Activated CD8-positive, alpha-beta memory T cell treated with anti-CD3 and anti-CD28 coated beads for 24 hours (primary cell): ENCODE data around the gene PERCC1.
"Not testable (repeated sequence)": the region's sequence is repeated elsewhere in the genome, so short reads cannot be mapped to it uniquely, and the experiment has no call there.

Experiments used
- DNase-seq: peaks from one replicate; pipeline ENCODE4 v3.0.0-alpha.2; 2020

Gene PERCC1

DNA sequence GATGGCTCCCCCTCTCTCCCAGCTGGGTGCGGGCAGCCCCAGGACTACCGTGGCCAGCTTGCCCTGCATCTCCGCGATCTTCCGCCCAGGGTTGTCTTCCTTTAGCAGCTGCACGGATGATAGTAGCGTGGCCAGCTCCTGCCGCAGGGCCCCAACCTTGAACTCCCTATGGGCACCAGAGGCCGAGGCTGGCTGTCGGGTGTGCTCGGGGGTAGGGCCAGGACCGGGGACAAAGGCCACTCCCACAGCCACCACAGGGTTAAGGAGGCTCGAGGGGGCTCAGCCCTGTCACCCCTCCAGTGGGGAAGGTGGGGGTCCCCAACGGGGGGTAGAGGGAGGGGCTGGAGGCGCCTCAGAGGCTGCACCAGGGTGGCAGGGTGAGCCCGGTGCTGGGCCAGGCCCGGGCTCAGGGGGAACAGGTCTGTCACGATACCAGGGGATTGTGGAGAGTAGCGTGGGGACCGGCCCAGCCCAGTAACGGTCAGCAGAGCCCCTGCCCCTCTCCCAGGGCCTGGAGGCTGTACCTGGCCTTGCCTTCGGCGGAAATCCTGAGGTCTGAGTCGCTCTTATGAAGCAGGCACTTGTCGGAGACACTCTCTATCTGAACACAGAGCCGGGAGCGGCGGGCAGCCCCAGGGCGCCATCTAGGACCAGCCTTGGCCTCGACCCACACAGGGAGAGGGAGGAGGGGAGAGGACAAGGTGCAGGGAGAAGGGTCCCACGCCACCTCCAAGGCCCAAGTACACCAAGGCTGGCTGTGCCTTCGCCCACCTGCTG lies 5.2 kb downstream of the PERCC1 start:
- DNase-seq: no peak

DNA sequence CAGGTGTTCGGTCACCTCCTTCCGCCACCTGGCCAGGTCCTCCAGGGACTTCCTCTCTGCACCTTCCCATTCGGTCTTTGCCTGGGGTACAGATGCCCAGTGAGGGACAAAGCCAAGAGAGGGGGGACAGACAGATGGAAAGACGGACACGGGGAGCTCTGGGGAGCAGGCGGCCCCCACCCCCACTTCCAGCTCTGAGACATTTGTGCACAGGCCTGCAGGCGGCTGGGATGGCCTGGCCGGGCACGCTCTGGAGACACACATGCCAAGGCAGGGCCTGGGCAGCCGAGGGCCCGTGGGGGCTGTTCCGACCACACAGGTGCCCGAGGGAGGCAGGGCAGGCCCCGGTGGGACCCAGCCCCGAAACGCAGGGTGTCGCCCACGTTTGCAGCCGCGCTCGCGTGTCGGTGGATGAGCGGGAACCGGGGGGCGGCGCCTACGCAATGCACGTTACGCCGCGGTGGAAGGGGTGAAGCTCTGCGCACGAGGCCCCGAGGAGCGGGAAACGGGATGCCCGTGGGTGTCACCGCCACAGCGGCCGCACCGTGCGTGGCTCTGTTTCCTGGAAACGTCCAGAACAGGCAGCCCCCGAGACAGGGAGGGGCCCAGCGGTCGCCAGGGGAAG lies 6.0 kb downstream of the PERCC1 start:
- no peak for DNase-seq

DNA sequence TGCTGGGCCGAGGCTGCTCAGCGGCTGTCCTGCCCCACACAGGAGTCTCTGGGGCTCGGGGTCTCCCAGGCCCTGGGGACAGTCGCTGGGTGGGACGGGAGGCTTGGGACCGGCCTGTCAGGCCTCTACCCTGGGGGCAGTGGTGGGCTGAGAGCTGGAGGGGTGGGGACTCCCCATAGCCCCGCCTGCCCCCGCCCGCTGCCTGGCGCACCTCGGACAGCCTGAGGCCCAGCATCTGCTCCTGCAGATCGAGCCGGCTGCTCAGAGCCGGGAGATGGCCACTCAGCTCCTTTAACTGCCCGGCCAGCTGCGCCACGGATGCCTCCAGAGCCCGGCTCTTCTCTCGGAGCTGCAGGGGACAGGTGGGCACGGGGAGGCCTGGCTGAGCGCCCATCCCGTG lies 6.7 kb downstream of the PERCC1 start:
- DNase-seq: no peak

DNA sequence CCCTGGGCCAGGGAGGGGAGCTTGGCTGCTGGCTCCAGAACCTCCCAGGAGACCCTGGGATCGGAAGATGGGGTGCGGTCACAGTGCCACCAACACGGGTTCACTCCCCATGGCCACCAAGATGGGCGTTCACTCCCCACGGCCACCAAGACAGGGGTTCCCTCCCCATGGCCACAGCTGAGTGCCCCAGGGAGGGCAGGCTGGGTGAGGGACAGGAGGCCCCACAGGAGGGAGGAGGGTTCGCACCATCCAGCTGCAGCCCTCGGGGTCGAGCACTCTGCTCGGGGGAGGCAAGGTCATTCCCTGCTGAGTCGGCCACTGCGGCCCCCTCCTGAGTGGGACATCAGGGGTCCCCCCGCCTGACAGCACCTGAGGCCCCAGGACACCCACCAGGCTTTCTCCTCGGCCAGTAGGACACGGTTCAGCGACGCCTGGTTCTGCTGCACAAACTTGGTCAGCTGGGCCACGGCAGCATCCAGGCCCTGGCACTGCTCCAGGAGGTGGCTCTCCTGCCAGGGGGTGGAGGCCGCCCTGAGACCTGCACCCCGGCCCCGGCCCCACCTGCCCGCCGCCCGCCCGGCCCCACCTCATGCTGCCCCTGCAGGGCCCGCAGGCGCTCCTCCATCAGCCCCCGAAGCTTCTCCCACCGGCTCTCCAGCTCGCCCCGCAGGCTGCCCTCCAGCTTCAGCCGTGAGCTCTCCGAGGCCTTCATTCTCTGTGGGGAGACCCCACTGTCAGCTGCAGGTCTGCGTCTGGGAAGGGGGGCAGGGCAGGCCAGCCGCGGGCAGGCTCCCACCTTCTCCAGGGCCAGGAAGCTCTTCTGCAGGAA lies 7.6 kb downstream of the PERCC1 start:
- no peak for DNase-seq

DNA sequence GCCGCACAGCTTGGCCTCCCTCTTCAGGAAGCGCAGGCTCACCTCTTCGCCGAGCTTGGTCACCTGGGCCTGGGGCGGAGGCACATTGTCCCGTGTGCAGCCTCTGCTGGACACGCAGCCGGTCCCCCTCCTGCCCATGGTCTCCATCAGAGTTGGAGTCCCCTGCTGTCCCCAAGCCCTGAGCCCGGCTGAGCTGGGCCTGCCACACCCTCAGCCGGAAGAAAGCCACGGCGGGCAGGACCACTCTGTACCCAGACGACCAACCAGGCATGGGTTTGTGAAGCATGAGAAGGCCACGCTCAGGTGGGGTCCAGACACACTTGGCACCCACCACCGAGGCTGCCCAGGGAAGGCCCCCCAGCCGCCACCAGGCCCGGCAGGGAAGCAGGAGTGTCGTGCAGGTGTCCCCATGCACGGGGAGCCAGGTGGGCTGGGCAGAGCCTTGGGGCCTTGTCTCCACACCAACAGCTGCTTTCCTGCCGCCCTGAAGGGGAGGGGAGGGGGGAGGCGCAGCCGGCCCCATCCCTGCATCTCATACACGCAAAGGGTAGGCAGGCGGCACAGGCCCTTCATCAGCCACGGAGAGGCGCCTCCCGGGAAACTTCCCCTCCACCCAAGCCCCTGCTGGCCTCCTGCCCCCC lies 8.3 kb downstream of the PERCC1 start:
- DNase-seq: no peak

DNA sequence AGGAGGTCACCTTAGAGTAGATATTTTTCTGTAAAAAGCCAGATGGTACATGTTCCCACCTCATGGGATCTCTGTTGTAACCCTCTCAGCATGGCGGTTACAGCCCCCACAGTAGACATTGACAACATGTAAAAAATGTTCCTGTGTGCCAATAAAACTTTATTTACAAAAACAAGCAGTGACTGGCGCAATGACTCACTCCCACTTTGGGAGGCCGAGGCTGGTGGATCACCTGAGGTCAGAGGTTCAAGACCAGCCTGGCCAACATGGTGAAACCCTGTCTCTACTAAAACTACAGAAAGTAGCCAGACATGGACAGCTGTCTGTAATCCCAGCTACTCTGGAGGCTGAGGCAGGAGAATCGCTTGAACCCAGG lies 8.8 kb downstream of the PERCC1 start:
- DNase-seq: not testable (repeated sequence)

DNA sequence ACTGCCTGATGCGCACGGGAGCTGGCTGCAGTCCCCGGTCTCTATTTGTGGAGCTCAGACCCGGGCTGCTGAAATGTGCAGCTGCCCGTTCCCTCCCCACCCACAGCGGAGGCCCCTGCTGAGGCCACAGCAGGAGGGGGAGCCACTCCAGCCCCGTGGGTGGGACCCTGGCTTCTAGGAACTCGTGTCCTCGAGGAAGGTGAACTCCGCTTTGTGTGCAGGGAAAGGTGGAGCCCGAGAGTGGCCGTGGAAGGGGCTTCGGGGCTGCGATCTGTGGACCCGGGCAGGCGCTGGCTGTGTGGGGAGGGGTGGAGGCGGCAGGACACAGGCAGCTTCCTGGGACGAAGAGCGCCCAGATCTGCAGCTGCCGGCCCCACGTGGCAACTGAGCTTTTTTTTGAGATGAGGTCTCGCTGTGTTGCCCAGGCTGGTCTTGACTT lies 10.5 kb downstream of the PERCC1 start:
- DNase-seq: no peak

DNA sequence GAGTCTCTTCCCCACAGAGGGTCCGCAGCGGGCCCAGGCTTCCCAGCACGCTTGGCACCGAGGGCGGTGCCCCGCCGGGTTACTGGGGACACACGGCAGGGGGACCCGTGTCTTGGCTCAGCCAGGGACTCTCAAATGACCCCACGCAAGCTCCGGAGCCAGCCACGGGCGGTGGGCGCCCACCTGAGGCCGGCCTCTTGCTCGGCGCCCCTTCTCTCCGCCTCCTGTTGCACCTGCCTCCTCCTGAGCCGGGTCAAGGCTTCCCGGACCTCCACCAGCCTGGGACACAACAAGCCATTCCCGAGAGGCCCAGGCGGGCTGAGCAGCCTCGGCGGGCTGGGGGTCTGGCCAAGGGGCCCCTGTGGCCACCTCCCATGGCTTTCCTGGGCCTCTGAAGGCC lies 11.8 kb downstream of the PERCC1 start:
- DNase-seq: no peak

DNA sequence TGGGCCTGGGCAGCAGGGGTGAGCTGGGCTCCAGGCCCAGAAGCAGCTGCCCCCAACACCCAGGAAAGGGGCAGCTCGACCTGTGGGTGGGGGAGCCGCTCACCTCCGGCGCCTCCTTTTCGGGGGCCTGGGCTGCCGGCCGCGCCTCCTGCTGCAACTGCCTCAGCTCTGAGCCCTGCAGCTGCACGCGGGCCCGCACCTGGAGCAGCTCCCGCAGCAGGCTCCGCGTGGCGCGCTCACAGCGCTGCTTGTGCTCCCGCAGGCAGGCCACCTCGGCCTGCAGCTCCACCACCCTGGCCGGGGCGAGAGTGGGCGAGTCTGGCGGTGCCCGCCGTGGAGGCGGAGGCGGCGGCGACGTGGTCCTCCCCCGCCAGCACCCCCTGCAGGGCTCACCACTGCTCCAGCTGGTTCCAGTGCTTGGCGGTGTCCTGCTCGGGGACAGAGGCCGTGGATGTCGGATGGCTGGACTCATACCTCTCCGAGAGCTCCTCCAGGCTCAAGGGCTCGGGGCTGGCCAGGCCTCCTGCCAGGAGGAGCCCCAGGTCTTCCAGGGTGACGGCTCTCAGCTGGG lies 12.6 kb downstream of the PERCC1 start:
- no peak for DNase-seq

DNA sequence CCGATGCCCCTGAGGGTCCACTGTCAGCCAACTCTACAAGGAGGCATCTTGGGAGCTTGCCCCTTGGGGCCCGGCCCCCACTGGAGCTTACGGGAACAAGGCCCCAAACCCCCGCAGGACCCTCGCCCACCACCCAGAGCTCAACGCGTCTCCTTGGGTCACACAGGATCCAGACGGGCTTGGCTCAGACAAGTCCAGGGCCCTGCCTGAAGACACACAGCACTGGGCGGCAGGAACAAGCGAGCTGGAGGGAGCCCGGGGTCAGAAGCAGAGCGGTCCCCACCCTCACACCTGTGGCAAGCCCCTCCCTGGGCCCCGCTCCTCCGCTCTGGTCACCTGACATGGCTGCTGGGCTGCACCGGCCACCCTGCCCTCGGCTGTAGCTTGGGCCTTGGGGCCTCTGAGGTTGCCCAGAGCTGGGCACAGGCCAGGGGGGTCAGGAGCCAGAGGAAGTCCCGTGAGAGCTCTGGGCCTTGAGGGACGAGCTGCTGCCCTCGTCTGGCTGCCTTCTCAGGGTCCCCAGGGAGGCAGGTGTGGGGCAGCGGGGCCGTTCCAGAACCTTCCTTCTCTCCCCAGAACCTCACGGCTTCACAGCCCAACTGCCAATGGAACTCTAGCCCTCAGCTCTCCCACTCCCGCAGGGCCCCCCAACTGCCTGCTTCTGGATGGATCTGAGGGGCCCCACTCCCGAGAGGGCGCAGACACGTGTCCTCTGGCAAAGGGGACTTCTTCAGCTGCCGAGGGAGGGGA lies 13.3 kb downstream of the PERCC1 start, which contains the start of gene CCDC154:
TSS of gene CCDC154 (minus strand) at position 577 of the 750 bp plus-strand sequence. CDS start at position 343, 234 bp downstream.
- no peak for DNase-seq

DNA sequence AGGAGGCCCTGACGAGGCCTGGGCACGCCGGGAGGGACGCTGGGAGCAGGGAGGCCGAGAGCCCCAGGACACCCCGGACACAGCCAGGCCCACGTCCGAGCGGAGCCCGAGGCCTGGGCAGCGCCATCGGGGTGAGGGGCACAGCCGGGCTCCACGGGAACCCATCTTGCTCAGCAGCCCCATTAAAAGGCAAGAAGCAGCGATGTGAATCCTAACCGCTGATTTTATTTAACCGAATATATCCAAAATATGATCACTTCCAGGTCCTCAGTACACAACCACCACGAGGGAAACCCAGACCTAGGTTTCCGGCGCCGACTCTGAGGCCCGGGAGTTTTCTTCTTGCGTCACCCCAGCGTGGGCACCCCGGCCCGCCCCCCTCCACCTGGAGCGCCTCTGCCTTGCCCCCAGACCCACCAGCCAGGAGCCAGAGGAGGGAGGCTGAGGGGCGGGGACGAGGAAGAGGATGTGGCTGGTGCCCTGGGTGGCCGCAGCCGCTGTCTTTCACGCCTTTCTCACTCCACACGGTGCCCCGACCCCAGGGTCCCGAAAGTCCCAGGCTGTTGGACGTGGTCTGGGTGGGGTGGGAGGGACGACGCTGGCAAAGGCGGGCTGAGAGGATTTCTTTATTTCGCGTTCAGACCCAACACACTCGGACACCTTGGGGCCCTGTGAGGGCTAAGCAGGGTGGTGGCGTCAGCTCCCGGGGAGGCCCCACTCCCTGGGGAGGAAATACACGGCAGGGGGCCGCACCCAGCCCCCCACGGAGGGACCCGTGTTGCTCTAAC lies 14.0 kb downstream of the PERCC1 start:
- DNase-seq: no peak

DNA sequence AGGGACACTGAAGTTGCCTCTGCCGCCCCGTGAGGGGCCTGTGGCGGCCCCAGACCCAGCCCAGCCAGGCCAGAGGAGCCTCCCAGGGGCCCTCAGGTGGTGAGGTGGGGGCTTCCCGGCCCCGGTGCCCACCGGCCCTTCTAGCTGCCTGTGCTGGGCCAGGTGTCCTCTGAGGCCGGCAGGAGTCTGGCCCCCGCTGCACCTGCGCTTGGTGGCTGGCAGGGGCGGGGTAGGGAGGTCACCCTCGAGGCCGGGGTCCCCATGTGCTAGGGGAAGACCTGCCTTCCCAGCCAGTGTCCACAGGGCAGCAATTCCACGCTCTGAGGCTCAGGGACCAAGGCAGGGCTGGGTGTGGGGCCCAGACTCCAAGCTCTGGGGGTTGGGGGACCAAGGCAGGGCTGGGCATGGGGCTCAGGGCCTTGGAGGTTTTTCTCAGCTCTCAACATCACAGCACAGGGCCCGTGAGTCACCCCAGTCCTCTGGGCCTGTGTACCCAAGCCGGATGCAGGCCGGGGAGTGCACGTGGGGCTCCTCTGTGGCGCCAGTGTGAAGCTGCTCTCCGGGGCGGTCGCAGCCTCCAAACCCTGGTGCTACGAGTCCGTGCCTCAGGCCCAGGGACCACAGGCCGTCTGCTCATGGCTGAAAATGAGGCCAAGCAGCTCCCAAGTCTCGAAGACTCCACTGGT lies 14.8 kb downstream of the PERCC1 start:
- DNase-seq: no peak

DNA sequence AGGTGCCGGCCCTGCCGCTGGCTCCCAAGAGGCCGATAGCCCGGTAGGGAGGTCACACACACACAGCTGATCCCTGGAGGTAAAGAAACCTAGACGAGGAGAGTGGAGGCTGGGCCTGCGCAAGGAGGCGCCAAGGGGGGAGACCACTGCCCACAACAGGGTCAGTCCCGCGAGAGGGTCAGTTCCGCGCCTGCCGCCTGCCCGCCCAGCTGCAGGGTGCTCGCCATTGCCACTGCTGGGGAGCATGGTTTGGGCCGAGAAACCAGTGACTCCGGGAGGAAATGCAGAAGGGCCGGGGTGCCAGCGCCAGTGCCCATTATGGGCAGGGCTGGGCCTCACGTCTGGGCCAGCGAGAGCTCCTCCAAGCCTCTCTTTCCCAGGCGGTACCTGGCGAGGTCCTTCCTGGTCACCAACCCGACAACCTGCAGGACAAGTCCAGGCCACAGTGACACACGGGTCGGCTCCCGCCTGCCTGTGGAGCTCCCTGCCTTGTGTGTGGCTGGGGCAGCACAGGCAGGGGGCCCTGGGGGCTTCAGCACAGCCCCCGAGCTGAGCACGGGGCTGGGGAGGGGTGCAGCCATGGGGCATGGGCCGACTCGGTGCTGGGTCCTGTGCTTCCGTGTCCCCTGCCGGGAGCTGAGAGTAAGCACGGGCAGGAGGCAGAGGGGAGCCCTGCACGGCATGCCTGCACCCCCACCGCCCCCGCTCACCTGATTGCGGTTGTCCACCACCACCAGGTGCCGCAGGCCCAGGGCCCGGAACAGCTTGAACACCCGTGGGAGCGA lies 15.6 kb downstream of the PERCC1 start:
- no peak for DNase-seq

DNA sequence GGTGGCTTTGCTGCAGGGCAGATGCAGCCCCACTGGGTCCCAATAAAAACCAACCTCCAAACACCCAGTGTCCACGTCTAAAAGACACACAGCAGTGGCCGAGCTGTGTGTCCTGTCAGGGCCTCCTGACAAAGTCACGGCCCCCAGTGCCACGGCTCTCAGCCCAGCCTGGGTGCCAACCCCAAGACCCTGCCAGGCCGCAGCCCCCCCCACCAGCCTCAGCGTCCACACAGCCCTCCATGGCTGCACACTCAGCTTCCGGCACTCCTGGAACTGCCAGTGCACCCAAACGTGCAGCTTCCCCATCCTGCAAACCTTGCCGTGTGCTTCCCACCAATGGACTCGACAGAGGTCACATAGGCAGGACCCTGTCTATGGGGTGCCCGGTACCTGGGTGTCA lies 17.1 kb downstream of the PERCC1 start:
- no peak for DNase-seq

DNA sequence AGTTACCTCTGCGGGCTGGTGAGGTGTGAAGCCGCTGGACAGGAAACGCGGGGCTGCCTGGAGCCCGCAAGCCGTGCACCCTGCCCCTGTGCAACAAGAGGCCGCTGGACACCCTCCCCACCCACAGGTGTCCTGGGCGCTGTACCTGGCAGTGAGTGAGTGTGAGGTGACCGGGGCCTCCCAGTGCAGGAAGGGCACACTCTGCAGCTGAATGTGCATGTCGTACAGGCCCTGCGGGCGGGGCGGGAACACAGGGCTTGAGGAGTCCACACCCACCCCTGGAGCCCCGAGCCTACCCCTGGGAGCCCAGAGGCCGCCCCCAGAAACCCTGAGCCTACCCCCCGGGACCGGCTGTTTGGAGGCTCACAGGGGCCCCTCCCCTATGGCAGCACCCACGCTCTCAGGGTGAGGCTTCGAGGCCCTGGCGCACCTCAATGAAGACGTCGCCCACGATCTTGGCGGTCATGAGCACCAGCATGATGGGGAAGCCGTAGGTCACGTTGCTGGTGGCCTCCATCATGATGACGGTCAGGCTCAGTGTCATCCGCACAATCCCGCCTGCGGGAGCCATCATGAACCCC lies 17.7 kb downstream of the PERCC1 start:
- DNase-seq: no peak

DNA sequence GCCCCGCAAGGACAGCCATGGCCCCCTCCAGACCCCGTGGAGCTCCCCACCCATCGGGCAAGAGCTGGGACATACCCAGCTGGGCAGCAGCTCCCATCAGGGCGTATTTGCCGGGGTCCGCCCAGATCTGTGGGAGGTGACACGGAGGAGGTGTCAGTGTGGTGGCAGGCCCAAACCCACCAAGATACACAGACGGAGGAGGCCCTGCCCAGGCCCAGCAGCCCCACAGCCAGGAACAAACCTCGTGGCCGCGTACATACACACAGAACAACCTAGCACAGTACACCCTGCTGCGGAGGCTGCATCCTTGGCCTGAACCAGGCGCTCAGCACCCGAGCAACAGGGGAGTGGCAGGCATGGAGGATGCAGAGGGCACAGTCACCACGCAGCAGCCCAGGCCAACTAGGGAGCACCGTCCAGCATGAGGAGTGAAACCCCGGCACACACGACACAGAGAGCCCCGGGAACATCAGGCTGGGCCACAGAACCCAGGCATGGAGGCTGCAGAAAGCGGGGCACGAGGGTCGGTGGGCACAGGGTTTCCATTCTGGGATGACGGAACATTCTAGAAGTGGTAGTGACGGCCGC lies 18.4 kb downstream of the PERCC1 start:
- no peak for DNase-seq

DNA sequence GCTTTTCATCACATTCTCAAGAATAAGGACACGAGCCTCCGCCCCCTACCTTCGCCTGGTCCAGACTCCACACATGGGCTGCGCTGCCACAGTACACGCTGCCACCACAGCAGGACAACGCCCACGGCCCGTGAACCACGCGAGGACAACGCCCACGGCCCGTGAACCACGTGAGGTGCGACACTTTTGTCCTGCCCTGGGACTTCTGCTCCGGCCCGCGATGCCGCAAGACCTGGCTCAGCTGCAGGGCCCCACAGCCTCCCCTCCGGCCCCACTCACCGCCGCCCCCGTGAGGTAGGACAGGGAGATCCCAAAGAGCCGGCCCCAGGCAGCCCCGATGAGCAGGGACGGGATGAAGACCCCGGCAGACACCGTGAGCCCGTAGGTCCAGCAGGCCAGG lies 19.3 kb downstream of the PERCC1 start:
- DNase-seq: no peak

DNA sequence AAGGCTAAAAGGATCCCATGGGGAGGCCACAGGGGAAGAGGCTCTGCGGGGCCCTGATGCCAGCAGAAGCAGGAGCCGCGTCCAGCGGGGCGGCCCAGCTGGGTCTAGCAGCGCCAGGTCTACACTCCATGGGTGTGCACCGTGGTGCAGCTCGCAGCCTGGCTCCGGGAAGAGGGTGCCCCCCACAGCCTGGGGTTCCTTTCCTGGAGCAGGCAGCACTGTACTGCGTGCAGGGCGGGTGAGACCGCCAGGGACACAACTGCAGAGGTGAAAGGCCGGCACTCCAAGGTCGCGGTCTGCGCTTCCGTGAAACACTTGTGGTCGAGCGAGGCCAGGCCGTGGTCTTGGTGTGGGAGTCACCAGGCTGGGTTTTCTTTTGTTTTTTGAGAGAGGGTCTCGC lies 20.0 kb downstream of the PERCC1 start:
- no peak for DNase-seq
